Testis (tissue), 3 donors: ENCODE measurements around the gene SOAT2. TPM values are rescaled to one million over a fixed set of nuclear protein-coding genes. Genes with fewer than 3 reads are reported as not detected.
A peak's percentile ranks its signal among the peaks of the same experiment; 100 is the strongest.
"Not testable (repeated sequence)": the region's sequence is repeated elsewhere in the genome, so short reads cannot be mapped to it uniquely, and the experiment has no call there.

Experiments used
- DNase-seq: peaks from one replicate; pipeline ENCODE4 v3.0.0-alpha.2; 2019
- H3K27ac ChIP-seq, 2 donors: fragments of 200-600 bp; sonication (generic); one replicate each; pipeline ENCODE4 v1.5.1; 2019
- H3K27me3 ChIP-seq: fragments of 200-600 bp; sonication (generic); one replicate; pipeline ENCODE4 v1.5.1; 2019
- H3K36me3 ChIP-seq: fragments of 200-600 bp; sonication (generic); one replicate; pipeline ENCODE4 v1.5.1; 2017; ENCODE audit warnings: low read depth; ENCODE audit errors: missing control alignments
- H3K4me1 ChIP-seq: fragments of 200-600 bp; sonication (generic); one replicate; pipeline ENCODE4 v1.5.1; 2019
- H3K4me3 ChIP-seq, 2 donors: fragments of 200-600 bp; sonication (generic); one replicate each; pipeline ENCODE4 v1.5.1; 2017 to 2019
- H3K9me3 ChIP-seq: fragments of 200-600 bp; sonication (generic); one replicate; pipeline ENCODE4 v1.5.1; 2017
- POLR2A ChIP-seq: fragments of 450-650 bp; IDR thresholded peaks from one replicate; pipeline ENCODE4 v1.6.1; 2017; ENCODE audit warnings: antibody characterized with exemption, mild to moderate bottlenecking, moderate library complexity
- WGBS, 2 donors: methylation state at CpG; one replicate each; pipeline ENCODE4 v1.1.5; 2018; 5-methylcytosine and 5-hydroxymethylcytosine counted together
- intact Hi-C: fragments of 100-400 bp; cut with DNase I; formaldehyde crosslinking; loops from one replicate; pipeline ENCODE4 v1.15.1; 2023; ENCODE audit warnings: low total_unique reads
- polyA plus RNA-seq: library from polyadenylated mRNA; stranded (reverse); fragments of 350-450 nt; fragmentation: Illumina TruSeq; extraction: RNeasy Lipid Tissue Mini Kit (QIAGEN cat#74804); gene quantifications from one replicate; pipeline ENCODE4 v1.2.3, GENCODE V29; 2014; ENCODE audit warnings: low read depth, low replicate concordance; ENCODE audit not compliant: insufficient read depth
- total RNA-seq, 2 donors: library from RNA; depleted of rRNA; stranded (reverse); fragments of >200 nt; gene quantifications; one replicate each; pipeline ENCODE4 v1.2.3, GENCODE V29; 2016
- TF ChIP-seq, protein P1 (sequence below), 3 experiments: fragments of 450-650 bp in 2 of 3; fragments of 200-600 bp in 1 of 3; sonication (generic) in 1 of 3; IDR thresholded peaks; one replicate each; pipeline ENCODE4 v1.5.1; 2016 to 2019; ENCODE audit warnings: antibody characterized with exemption in 3 of 3, mild to moderate bottlenecking in 2 of 3, moderate library complexity in 1 of 3

The SOAT2 gene
- total and polyA plus RNA-seq, 3 donors from 2014 or later = 0.19 to 0.25 TPM; not detected in 1

GRCh38 chr12:53107122-53107521 is 3.8 kb downstream of the SOAT2 start:
- 45 to 47% methylated on average over 7 of the region's 7 CpGs for WGBS, 2 donors
- intact Hi-C loops = no loop called here
- H3K4me3 ChIP-seq = no peak overlapping the region
- TF ChIP-seq POLR2A = no peak
- no peaks in the 10 kb centered on the region for H3K36me3 ChIP-seq
- H3K4me1 ChIP-seq = peaks cover 16% of the 10 kb centered on the region
- H3K9me3 ChIP-seq = no peaks in the 10 kb centered on the region
- DNase-seq = no peak
- H3K27ac ChIP-seq = peak overlapping the region in 1 of 2 donors; percentile 60
- H3K27me3 ChIP-seq = no peaks in the 10 kb centered on the region

- DNase-seq, H3K9me3 ChIP-seq, intact Hi-C loops, H3K4me3 ChIP-seq, H3K36me3 ChIP-seq, H3K27ac ChIP-seq, H3K27me3 ChIP-seq, H3K4me1 ChIP-seq: not testable (repeated sequence)
- 90 to 91% methylated on average over 7 of the region's 7 CpGs for whole genome bisulfite sequencing, 2 donors
Observed at GRCh38 chr12:53112431-53112830, 9.1 kb downstream of the SOAT2 start.

DNA sequence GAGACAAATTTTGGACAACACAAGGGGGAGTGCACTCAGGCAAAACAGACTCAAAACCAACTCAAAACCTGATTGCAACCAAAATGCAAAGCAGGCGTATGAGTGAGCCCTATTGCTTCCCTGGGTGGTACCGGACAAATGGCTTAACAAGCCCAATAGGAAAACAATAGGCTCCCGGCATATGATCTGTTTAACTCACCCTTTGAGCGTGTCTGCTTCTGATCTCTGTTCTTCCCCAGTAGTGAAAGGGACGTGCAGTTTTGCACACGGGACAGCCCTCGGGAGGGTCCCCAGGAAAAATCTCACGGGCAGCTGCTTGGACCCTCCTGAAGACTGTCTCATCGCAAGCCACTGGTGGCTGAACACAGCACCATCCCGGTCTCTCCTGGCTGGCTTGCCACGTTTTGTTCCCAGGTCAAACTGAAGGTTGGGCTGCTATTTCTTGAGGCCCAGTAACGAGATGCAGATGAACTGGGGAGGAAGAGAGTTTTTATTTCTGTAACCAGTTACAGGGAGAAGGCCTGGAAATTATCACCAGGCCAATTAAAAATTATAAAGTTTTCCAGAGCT is 9.9 kb downstream of the SOAT2 start:
- Histone ChIP-seq H3K4me1 (peaks cover 3% of the 10 kb centered on the region), H3K4me3 (no peak overlapping the region), H3K27ac (no peak overlapping the region), H3K27me3 (no peaks in the 10 kb centered on the region), H3K9me3 (no peaks in the 10 kb centered on the region), H3K36me3 (no peaks in the 10 kb centered on the region)
- intact Hi-C loops = no loop called here
- TF ChIP-seq, protein P1, sequence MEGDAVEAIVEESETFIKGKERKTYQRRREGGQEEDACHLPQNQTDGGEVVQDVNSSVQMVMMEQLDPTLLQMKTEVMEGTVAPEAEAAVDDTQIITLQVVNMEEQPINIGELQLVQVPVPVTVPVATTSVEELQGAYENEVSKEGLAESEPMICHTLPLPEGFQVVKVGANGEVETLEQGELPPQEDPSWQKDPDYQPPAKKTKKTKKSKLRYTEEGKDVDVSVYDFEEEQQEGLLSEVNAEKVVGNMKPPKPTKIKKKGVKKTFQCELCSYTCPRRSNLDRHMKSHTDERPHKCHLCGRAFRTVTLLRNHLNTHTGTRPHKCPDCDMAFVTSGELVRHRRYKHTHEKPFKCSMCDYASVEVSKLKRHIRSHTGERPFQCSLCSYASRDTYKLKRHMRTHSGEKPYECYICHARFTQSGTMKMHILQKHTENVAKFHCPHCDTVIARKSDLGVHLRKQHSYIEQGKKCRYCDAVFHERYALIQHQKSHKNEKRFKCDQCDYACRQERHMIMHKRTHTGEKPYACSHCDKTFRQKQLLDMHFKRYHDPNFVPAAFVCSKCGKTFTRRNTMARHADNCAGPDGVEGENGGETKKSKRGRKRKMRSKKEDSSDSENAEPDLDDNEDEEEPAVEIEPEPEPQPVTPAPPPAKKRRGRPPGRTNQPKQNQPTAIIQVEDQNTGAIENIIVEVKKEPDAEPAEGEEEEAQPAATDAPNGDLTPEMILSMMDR (IDR thresholded peaks at IDR 0.05) = no peak
- no peak for TF ChIP-seq POLR2A
- no peak for DNase-seq
- 67 to 81% methylated on average over 11 to 12 of the region's 12 CpGs for WGBS, 2 donors

DNA sequence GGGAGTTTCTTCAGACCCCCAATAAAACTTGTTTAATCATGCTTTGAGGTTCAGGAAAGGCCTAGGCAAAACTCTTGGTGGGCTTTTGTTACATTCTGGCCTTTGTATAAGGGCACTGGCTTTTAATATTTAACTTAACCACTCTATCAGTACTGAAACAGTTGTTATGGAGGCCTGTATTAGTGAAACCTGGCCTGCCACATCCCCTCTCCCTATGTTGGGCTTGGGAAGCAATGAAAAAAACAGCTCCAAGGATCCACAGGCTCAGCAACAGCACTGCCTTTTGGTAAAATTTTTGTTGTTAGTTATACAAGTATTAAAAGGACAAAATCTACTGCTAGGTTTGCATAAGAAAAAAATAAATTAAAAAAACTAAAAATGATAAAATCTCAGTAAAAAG is 10.7 kb downstream of the SOAT2 start:
- no peaks in the 10 kb centered on the region for H3K4me1 ChIP-seq
- DNase-seq = no peak
- no peak overlapping the region for H3K4me3 ChIP-seq
- no peaks in the 10 kb centered on the region for H3K27me3 ChIP-seq
- H3K9me3 ChIP-seq = no peaks in the 10 kb centered on the region
- H3K27ac ChIP-seq = no peak overlapping the region
- TF ChIP-seq POLR2A = no peak
- TF ChIP-seq, protein P1 (IDR thresholded peaks at IDR 0.05) = no peak
- intact Hi-C loops = no loop called here
- no peaks in the 10 kb centered on the region for H3K36me3 ChIP-seq

DNA sequence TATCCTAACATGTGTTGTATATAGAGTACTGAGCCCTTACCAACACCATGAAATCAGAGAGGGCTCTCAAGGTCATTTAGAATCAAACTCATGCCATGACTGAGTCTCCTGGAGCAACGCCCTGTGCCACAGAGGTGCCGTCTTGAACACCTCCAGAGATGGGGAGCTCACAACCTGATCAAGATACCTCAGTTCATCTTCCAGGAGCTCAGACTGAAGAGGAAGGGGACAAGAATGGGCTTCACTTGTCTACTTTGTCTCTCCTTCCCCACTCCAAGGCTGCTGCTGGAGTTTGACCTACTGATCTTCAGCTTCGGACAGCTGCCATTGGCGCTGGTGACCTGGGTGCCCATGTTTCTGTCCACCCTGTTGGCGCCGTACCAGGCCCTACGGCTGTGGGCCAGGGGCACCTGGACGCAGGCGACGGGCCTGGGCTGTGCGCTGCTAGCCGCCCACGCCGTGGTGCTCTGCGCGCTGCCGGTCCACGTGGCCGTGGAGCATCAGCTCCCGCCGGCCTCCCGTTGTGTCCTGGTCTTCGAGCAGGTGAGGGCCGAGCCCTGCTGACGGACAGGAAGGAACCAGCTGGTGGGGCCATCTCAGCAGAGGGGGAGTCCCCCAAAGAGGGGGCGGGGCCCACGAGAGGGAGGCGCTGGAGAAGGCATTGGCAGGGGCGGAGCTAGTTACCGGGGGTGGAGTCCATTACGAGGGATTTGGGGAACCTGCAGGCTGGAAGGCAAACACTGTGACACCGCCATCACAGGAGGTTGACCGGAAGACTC is 12.0 kb downstream of the SOAT2 start:
- Histone ChIP-seq H3K4me3 (peak overlapping the region in 1 of 2 donors; percentile 39), H3K4me1 (no peaks in the 10 kb centered on the region), H3K27ac (no peak overlapping the region), H3K27me3 (no peaks in the 10 kb centered on the region), H3K36me3 (no peaks in the 10 kb centered on the region), H3K9me3 (no peaks in the 10 kb centered on the region)
- no peak for TF ChIP-seq POLR2A
- TF ChIP-seq, protein P1 (IDR thresholded peaks at IDR 0.05) = no peak
- peak; percentile 47 for DNase-seq
- intact Hi-C loops = no loop called here
- WGBS, 2 donors = 61 to 76% methylated on average over 23 to 33 of the region's 33 CpGs
